ENCODE data around the gene PYROXD2.

PYROXD2 gene

DNA sequence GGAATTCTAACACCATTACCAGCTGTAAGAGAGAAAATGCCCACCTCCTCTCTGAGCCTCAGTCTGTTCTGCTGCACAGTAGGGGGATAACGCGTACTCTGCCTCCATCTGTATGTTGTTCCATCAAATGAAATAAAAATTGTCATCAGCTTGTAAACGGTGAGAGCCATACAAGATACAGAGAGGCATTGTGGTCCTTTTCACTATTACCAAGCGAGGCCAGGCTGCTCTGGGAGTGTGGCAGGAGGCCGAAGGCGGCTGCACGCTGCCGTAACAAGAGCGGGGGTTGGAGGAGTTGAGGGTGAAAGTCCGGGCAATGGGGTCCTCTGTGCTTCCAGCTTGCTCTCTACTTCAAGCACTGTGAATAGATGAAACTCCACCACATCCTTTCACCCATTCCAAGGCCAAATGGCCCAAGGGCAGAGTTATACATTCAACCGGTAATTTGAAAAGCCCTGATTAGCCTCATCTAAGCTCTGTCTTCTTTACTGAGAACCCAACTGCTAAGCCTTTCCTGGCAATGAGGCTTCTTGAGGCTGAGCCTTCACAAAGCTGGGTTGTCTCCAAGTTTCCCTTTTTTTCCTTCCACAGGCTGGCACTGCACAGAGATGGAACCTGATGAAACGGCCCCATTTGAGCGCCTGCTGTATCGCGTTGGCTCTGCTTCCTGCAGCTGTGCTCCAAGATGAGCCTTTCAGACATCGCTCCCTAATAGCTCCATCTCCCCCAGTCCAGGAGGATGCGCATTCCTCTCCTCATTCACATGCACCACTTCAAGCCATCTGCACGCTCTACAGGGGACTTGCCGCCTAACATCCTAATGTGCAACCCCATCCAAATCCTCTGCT, 47.2 kb downstream of the PYROXD2 start:
- Histone ChIP-seq H3K4me1 (ENCODE audit: control insufficient read depth, low read depth, low read length) (no peaks in the 10 kb centered on the region), H3K4me3 (ENCODE audit: low read length) (no peak overlapping the region), H2BK5ac (ENCODE audit: low read length) (no peak overlapping the region), H3K4me2 (ENCODE audit: low read length) (no peak overlapping the region), H3K4ac (ENCODE audit: low read depth, low read length) (no peak overlapping the region), H3K79me1 (ENCODE audit: low read length) (no peaks in the 10 kb centered on the region), H3K56ac (ENCODE audit: low read length) (no peak overlapping the region), H2BK120ac (ENCODE audit: low read depth, low read length) (no peak overlapping the region), H2BK15ac (replicated peaks; ENCODE audit: low read depth) (no peak overlapping the region), H3K27me3 (ENCODE audit: insufficient read depth, low read length, poor library complexity) (no peaks in the 10 kb centered on the region), H3K79me2 (ENCODE audit: control insufficient read depth, insufficient read depth, low read length) (no peaks in the 10 kb centered on the region), H3K9ac (ENCODE audit: low read length) (no peak overlapping the region), H2AK5ac (ENCODE audit: low read length) (no peak overlapping the region), H3K18ac (ENCODE audit: low read length) (no peak overlapping the region), H4K5ac (ENCODE audit: low read length) (no peak overlapping the region), H3K23ac (ENCODE audit: low read length) (no peak overlapping the region), H4K8ac (ENCODE audit: low read depth, low read length) (no peak overlapping the region), H3K27ac (ENCODE audit: low read depth, low read length) (no peak overlapping the region), H3K36me3 (ENCODE audit: control insufficient read depth, insufficient read depth, low read length) (no peaks in the 10 kb centered on the region)
- WGBS (ENCODE audit: extremely low coverage, insufficient coverage, low lambda C conversion rate): no CpG with 5 or more reads among the region's 19 CpGs
- DNase-seq: no peak

DNA sequence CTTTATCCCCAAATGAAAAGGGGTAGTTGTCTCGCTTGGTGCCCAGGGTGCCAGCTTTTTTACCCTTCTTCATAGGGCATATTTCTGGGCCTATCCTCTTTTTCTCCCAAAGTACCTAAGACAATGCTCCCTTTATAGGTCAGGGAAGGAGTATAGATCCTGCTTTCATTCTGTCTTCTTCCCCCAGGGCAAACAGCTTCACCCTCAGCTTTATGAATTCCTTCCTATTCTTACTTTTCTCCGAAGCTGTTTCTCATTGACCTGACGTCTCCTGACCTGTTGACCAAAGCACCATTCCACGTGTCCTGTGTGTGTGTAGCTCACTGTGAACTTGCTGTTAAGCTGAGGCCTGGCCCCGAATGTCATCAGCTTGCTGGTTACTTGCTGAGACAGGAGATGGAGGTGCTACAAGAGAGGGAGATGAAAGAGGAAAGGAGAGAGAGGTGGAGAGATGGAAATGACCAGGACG, 48.9 kb downstream of the PYROXD2 start:
- no peak overlapping the region for H4K8ac ChIP-seq (ENCODE audit: low read depth, low read length)

DNA sequence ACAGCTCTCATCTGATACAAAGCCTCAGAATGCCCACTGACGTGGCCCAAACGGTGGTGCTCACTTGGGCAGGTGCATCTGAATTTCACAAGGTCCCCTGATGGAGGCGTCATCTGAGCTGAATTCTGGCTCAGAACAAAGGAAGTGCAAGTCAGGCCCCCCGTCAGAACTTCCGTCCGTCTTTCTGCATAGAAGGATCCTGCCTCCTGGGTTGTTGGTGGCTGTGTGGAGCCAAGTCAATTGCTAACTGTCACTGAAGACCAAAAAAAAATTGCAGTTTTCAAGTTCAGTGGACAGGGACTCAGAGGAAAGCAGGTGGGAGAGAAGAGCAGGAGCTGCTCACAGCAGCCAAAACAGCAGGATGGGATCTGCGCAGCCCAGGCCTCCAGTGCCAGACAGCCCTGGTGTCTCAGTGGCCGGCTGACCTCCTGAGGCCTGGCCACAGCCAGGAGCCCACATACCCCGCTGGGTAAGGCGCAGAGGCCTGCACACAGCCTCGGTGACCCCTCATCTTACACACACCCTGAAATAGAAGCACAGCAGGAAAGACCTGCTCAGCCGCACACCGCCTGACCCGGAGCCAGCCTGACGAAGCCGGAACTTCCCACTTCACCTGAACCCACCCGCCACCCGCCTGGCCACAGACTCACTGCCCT, 49.4 kb downstream of the PYROXD2 start:
- Histone ChIP-seq H3K4me2 (ENCODE audit: low read length) (no peak overlapping the region), H3K9ac (ENCODE audit: low read length) (no peak overlapping the region), H3K4ac (ENCODE audit: low read depth, low read length) (no peak overlapping the region), H2BK5ac (ENCODE audit: low read length) (no peak overlapping the region), H3K56ac (ENCODE audit: low read length) (no peak overlapping the region), H3K4me3 (ENCODE audit: low read length) (no peak overlapping the region), H3K23ac (ENCODE audit: low read length) (no peak overlapping the region), H2AK5ac (ENCODE audit: low read length) (no peak overlapping the region), H3K79me2 (ENCODE audit: control insufficient read depth, insufficient read depth, low read length) (no peaks in the 10 kb centered on the region), H4K8ac (ENCODE audit: low read depth, low read length) (no peak overlapping the region), H2BK15ac (replicated peaks; ENCODE audit: low read depth) (no peak overlapping the region), H2BK120ac (ENCODE audit: low read depth, low read length) (no peak overlapping the region), H3K27ac (ENCODE audit: low read depth, low read length) (no peak overlapping the region), H3K79me1 (ENCODE audit: low read length) (no peaks in the 10 kb centered on the region), H4K5ac (ENCODE audit: low read length) (no peak overlapping the region), H3K4me1 (ENCODE audit: control insufficient read depth, low read depth, low read length) (no peaks in the 10 kb centered on the region), H3K36me3 (ENCODE audit: control insufficient read depth, insufficient read depth, low read length) (no peaks in the 10 kb centered on the region), H3K18ac (ENCODE audit: low read length) (no peak overlapping the region), H3K27me3 (ENCODE audit: insufficient read depth, low read length, poor library complexity) (no peaks in the 10 kb centered on the region)
- WGBS (ENCODE audit: extremely low coverage, insufficient coverage, low lambda C conversion rate): no CpG with 5 or more reads among the region's 18 CpGs
- DNase-seq: no peak

More for the DNA sequence above, 48.9 kb downstream of the PYROXD2 start:
- no peak overlapping the region for H3K18ac ChIP-seq (ENCODE audit: low read length)
- H3K36me3 ChIP-seq (ENCODE audit: control insufficient read depth, insufficient read depth, low read length): no peaks in the 10 kb centered on the region
- H3K4me2 ChIP-seq (ENCODE audit: low read length): no peak overlapping the region
- H3K27ac ChIP-seq (ENCODE audit: low read depth, low read length): no peak overlapping the region
- no peak for DNase-seq
- no peak overlapping the region for H3K56ac ChIP-seq (ENCODE audit: low read length)
- H3K27me3 ChIP-seq (ENCODE audit: insufficient read depth, low read length, poor library complexity): no peaks in the 10 kb centered on the region
- H3K79me2 ChIP-seq (ENCODE audit: control insufficient read depth, insufficient read depth, low read length): no peaks in the 10 kb centered on the region
- no peak overlapping the region for H2BK5ac ChIP-seq (ENCODE audit: low read length)
- H2AK5ac ChIP-seq (ENCODE audit: low read length): no peak overlapping the region
- no peaks in the 10 kb centered on the region for H3K4me1 ChIP-seq (ENCODE audit: control insufficient read depth, low read depth, low read length)
- H2BK120ac ChIP-seq (ENCODE audit: low read depth, low read length): no peak overlapping the region
- no peak overlapping the region for H3K23ac ChIP-seq (ENCODE audit: low read length)
- no peak overlapping the region for H4K5ac ChIP-seq (ENCODE audit: low read length)
- H3K4me3 ChIP-seq (ENCODE audit: low read length): no peak overlapping the region
- no peak overlapping the region for H2BK15ac ChIP-seq (replicated peaks; ENCODE audit: low read depth)
- H3K4ac ChIP-seq (ENCODE audit: low read depth, low read length): no peak overlapping the region
- H3K9ac ChIP-seq (ENCODE audit: low read length): no peak overlapping the region
- no peaks in the 10 kb centered on the region for H3K79me1 ChIP-seq (ENCODE audit: low read length)
- no CpG with 5 or more reads among the region's 6 CpGs for WGBS (ENCODE audit: extremely low coverage, insufficient coverage, low lambda C conversion rate)

DNA sequence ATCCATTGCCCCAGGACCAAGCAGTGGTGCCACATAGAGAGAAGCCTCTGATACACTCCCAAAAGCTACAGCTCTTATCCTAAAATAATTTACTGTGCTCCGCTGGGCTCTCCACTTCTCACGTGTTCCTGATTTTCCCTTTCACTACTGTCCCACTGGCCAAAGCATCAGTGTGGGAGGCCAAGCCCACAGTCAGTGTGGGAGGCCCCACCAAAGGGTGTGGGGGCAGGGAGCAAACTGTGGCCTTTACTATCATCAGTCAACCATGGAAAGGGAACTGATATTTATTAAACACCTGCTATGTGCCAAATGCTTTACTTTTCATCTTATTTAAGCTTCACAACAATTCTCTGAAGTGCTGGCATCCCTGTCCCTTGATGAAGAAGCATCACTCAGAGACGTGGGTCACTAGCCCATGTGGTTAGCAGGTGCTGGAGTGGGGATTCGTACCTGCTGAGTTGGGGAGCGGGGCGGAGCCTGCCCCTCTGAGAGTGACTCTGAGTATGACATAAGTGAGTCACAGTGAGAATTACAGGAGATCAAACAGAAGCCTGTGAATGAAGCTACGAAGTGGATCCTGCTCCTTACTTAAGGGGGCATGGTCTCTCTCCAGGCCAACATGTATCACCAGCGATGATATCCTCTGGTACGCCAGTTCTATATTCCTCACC, 50.4 kb downstream of the PYROXD2 start:
- no peak overlapping the region for H2BK5ac ChIP-seq (ENCODE audit: low read length)
- no peak overlapping the region for H3K23ac ChIP-seq (ENCODE audit: low read length)
- no peak overlapping the region for H2BK120ac ChIP-seq (ENCODE audit: low read depth, low read length)
- no peak overlapping the region for H2AK5ac ChIP-seq (ENCODE audit: low read length)
- H3K56ac ChIP-seq (ENCODE audit: low read length): no peak overlapping the region
- no peak overlapping the region for H4K5ac ChIP-seq (ENCODE audit: low read length)
- H3K18ac ChIP-seq (ENCODE audit: low read length): no peak overlapping the region
- no peak overlapping the region for H3K4me3 ChIP-seq (ENCODE audit: low read length)
- no peaks in the 10 kb centered on the region for H3K27me3 ChIP-seq (ENCODE audit: insufficient read depth, low read length, poor library complexity)
- no peaks in the 10 kb centered on the region for H3K36me3 ChIP-seq (ENCODE audit: control insufficient read depth, insufficient read depth, low read length)
- no peak overlapping the region for H3K27ac ChIP-seq (ENCODE audit: low read depth, low read length)
- no peak overlapping the region for H3K4ac ChIP-seq (ENCODE audit: low read depth, low read length)
- no peak overlapping the region for H2BK15ac ChIP-seq (replicated peaks; ENCODE audit: low read depth)
- H3K79me2 ChIP-seq (ENCODE audit: control insufficient read depth, insufficient read depth, low read length): no peaks in the 10 kb centered on the region
- no peak overlapping the region for H3K4me2 ChIP-seq (ENCODE audit: low read length)
- H3K9ac ChIP-seq (ENCODE audit: low read length): no peak overlapping the region
- no peak overlapping the region for H4K8ac ChIP-seq (ENCODE audit: low read depth, low read length)
- no peaks in the 10 kb centered on the region for H3K4me1 ChIP-seq (ENCODE audit: control insufficient read depth, low read depth, low read length)
- H3K79me1 ChIP-seq (ENCODE audit: low read length): no peaks in the 10 kb centered on the region
- no CpG with 5 or more reads among the region's 9 CpGs for WGBS (ENCODE audit: extremely low coverage, insufficient coverage, low lambda C conversion rate)
- DNase-seq: no peak

DNA sequence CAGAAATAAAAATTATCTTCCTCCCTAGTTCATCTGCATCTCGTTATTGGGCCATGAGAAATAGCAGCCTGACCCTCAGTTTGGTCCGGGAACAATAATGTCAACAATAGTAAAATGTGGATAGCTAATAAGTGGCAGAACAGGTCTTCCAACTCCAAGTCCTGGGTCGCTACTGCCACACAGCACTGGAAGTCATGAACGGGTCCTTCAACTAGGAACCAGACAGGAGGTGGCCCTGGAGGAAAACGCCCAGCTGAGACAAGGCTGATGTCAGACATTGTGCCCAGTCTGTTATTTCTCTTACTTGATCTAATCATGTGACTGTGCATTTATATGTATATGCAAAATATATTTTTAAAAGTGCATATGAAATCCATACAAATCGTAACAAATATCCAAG, 51.8 kb downstream of the PYROXD2 start:
- no peak overlapping the region for H2BK15ac ChIP-seq (replicated peaks; ENCODE audit: low read depth)
- no peak overlapping the region for H3K4ac ChIP-seq (ENCODE audit: low read depth, low read length)
- H3K27ac ChIP-seq (ENCODE audit: low read depth, low read length): no peak overlapping the region
- H3K23ac ChIP-seq (ENCODE audit: low read length): no peak overlapping the region
- H3K79me2 ChIP-seq (ENCODE audit: control insufficient read depth, insufficient read depth, low read length): no peaks in the 10 kb centered on the region
- no peaks in the 10 kb centered on the region for H3K27me3 ChIP-seq (ENCODE audit: insufficient read depth, low read length, poor library complexity)
- H3K9ac ChIP-seq (ENCODE audit: low read length): no peak overlapping the region
- H3K4me2 ChIP-seq (ENCODE audit: low read length): no peak overlapping the region
- no peaks in the 10 kb centered on the region for H3K79me1 ChIP-seq (ENCODE audit: low read length)
- no peak overlapping the region for H2BK120ac ChIP-seq (ENCODE audit: low read depth, low read length)
- H2AK5ac ChIP-seq (ENCODE audit: low read length): no peak overlapping the region
- no peaks in the 10 kb centered on the region for H3K4me1 ChIP-seq (ENCODE audit: control insufficient read depth, low read depth, low read length)
- no peak overlapping the region for H3K56ac ChIP-seq (ENCODE audit: low read length)
- H4K5ac ChIP-seq (ENCODE audit: low read length): no peak overlapping the region
- no CpG with 5 or more reads among the region's 6 CpGs for WGBS (ENCODE audit: extremely low coverage, insufficient coverage, low lambda C conversion rate)
- no peak overlapping the region for H3K18ac ChIP-seq (ENCODE audit: low read length)
- no peaks in the 10 kb centered on the region for H3K36me3 ChIP-seq (ENCODE audit: control insufficient read depth, insufficient read depth, low read length)
- H4K8ac ChIP-seq (ENCODE audit: low read depth, low read length): no peak overlapping the region
- no peak overlapping the region for H3K4me3 ChIP-seq (ENCODE audit: low read length)
- no peak overlapping the region for H2BK5ac ChIP-seq (ENCODE audit: low read length)
- DNase-seq: no peak

Data from mesendoderm (in vitro differentiated cells).